ENCODE results near the gene FRRS1.

FRRS1 gene

GRCh38 chr1:99674115-99675064, 92.0 kb downstream of the FRRS1 start:
- H3K36me3 ChIP-seq (ENCODE audit: insufficient read depth, low read length) = no peaks in the 10 kb centered on the region
- no peak overlapping the region for H3K9ac ChIP-seq (ENCODE audit: insufficient read length)
- H3K27ac ChIP-seq = no peak overlapping the region
- no peak overlapping the region for H3K4me3 ChIP-seq
- TF ChIP-seq EZH2 (IDR thresholded peaks at IDR 0.05) (no peak), POLR2AphosphoS5 (IDR thresholded peaks at IDR 0.05; ENCODE audit: borderline replicate concordance, low read depth, low read length) (no peak), FOXP2 (optimal IDR thresholded peaks at IDR 0.05; ENCODE audit: control extremely low read depth, extremely low read length, insufficient read depth) (no peak)
- no peak for DNase-seq (ENCODE audit: low read depth, low spot score)
- no peaks in the 10 kb centered on the region for H3K9me3 ChIP-seq (ENCODE audit: low read depth, low read length)

- no peak overlapping the region for H3K9ac ChIP-seq (ENCODE audit: insufficient read length)
- no peaks in the 10 kb centered on the region for H3K36me3 ChIP-seq (ENCODE audit: insufficient read depth, low read length)
- no peaks in the 10 kb centered on the region for H3K9me3 ChIP-seq (ENCODE audit: low read depth, low read length)
- no peak overlapping the region for H3K4me3 ChIP-seq
- TF ChIP-seq POLR2AphosphoS5 (IDR thresholded peaks at IDR 0.05; ENCODE audit: borderline replicate concordance, low read depth, low read length) (no peak), EZH2 (IDR thresholded peaks at IDR 0.05) (no peak), FOXP2 (optimal IDR thresholded peaks at IDR 0.05; ENCODE audit: control extremely low read depth, extremely low read length, insufficient read depth) (no peak)
- H3K27ac ChIP-seq = no peak overlapping the region
- no peak for DNase-seq (ENCODE audit: low read depth, low spot score)
These were observed 93.1 kb downstream of the FRRS1 start for GRCh38 chr1:99673315-99673714.

DNA sequence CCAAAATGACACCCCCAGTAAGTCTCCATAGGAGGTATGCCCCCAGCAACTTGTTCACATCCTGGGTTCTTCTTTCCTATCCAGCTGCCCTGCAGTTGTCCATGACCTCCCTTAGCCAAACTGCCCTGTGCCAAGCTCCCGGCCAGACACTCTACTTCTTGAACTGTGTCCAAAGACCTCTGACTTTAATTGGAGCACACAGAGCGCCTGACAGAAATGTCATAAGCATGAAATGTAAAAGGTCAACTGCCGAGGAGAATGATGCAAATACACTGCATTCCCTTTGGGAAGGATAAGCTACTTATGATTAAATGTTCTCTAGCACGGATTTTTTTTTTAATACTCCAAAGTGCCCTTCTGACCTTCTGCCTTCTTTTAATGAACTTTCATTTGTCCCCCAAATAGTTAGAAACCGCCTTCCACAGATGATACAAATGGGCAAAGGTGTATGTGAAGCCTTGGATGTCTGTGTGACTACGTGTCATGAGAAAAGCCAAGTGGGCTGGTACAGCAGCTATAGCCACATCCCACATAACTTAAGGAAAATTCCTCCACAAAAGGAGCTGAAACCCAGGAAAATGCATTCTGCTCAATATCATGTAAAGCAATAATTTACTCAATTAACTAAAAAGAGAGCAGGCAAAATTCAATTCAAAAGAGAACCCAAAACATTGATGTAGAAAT, 93.8 kb downstream of the FRRS1 start:
- H3K9ac ChIP-seq (ENCODE audit: insufficient read length) = no peak overlapping the region
- no peaks in the 10 kb centered on the region for H3K36me3 ChIP-seq (ENCODE audit: insufficient read depth, low read length)
- TF ChIP-seq FOXP2 (optimal IDR thresholded peaks at IDR 0.05; ENCODE audit: control extremely low read depth, extremely low read length, insufficient read depth) (no peak), EZH2 (IDR thresholded peaks at IDR 0.05) (no peak), POLR2AphosphoS5 (IDR thresholded peaks at IDR 0.05; ENCODE audit: borderline replicate concordance, low read depth, low read length) (no peak)
- no peak overlapping the region for H3K27ac ChIP-seq
- no peak for DNase-seq (ENCODE audit: low read depth, low spot score)
- no peaks in the 10 kb centered on the region for H3K9me3 ChIP-seq (ENCODE audit: low read depth, low read length)
- H3K4me3 ChIP-seq = no peak overlapping the region

DNA sequence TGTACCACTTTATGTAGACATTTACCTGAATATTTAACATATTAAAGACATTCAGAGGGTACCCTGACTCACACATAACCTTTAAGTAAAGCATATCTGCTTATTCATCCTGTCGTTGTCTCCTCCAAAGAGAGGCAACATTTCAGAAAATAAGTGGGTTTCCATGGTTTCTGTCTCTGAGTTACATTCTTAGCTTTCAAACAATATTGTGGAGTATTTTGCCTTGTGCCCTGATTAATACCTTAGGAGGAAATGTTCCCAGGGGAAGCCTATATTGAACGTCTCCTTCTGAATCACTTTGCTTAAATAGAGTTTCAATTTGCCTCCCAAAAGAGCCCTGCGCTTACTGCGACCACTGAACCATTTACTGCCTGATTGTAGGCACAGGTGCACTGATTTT, 94.4 kb downstream of the FRRS1 start:
- no peak overlapping the region for H3K4me3 ChIP-seq
- no peaks in the 10 kb centered on the region for H3K9me3 ChIP-seq (ENCODE audit: low read depth, low read length)
- no peak overlapping the region for H3K9ac ChIP-seq (ENCODE audit: insufficient read length)
- no peaks in the 10 kb centered on the region for H3K36me3 ChIP-seq (ENCODE audit: insufficient read depth, low read length)
- DNase-seq (ENCODE audit: low read depth, low spot score) = no peak
- no peak overlapping the region for H3K27ac ChIP-seq
- TF ChIP-seq POLR2AphosphoS5 (IDR thresholded peaks at IDR 0.05; ENCODE audit: borderline replicate concordance, low read depth, low read length) = no peak
- TF ChIP-seq FOXP2 (optimal IDR thresholded peaks at IDR 0.05; ENCODE audit: control extremely low read depth, extremely low read length, insufficient read depth) = no peak

- no peaks in the 10 kb centered on the region for H3K9me3 ChIP-seq (ENCODE audit: low read depth, low read length)
- no peak overlapping the region for H3K27ac ChIP-seq
- TF ChIP-seq EZH2 (IDR thresholded peaks at IDR 0.05) (no peak), FOXP2 (optimal IDR thresholded peaks at IDR 0.05; ENCODE audit: control extremely low read depth, extremely low read length, insufficient read depth) (no peak), POLR2AphosphoS5 (IDR thresholded peaks at IDR 0.05; ENCODE audit: borderline replicate concordance, low read depth, low read length) (no peak)
- H3K36me3 ChIP-seq (ENCODE audit: insufficient read depth, low read length) = no peaks in the 10 kb centered on the region
- no peak overlapping the region for H3K9ac ChIP-seq (ENCODE audit: insufficient read length)
- H3K4me3 ChIP-seq = no peak overlapping the region
- no peak for DNase-seq (ENCODE audit: low read depth, low spot score)
These were observed 95.9 kb downstream of the FRRS1 start for GRCh38 chr1:99670583-99670982.

DNA sequence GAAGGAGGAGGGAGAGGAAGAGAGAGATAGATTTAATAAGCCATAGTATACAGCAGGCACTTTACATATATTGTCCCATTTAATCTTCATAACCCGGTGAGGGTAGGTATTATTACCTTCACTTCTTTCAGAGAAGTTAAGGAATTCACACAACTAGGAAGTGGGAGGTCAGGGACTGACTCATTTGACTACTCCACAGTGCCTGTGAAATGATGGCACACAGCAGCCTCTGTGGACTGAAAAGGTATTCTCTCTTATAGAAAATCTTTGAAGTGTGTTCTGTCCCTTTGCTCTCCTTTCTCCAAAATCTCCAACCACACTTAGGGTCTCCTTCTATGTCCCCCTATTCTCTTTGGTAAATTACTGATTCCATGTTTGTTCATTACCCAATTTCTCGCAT, 96.6 kb downstream of the FRRS1 start:
- Histone ChIP-seq H3K36me3 (ENCODE audit: insufficient read depth, low read length) (no peaks in the 10 kb centered on the region), H3K9ac (ENCODE audit: insufficient read length) (no peak overlapping the region), H3K4me3 (no peak overlapping the region), H3K27ac (no peak overlapping the region), H3K9me3 (ENCODE audit: low read depth, low read length) (no peaks in the 10 kb centered on the region)
- TF ChIP-seq FOXP2 (optimal IDR thresholded peaks at IDR 0.05; ENCODE audit: control extremely low read depth, extremely low read length, insufficient read depth) (no peak), EZH2 (IDR thresholded peaks at IDR 0.05) (no peak), POLR2AphosphoS5 (IDR thresholded peaks at IDR 0.05; ENCODE audit: borderline replicate concordance, low read depth, low read length) (no peak)
- DNase-seq (ENCODE audit: low read depth, low spot score) = no peak

GRCh38 chr1:99669376-99669775, 97.1 kb downstream of the FRRS1 start:
- Histone ChIP-seq H3K36me3 (ENCODE audit: insufficient read depth, low read length) (no peaks in the 10 kb centered on the region), H3K9me3 (ENCODE audit: low read depth, low read length) (no peaks in the 10 kb centered on the region), H3K4me3 (no peak overlapping the region), H3K27ac (no peak overlapping the region), H3K9ac (ENCODE audit: insufficient read length) (no peak overlapping the region)
- TF ChIP-seq POLR2AphosphoS5 (IDR thresholded peaks at IDR 0.05; ENCODE audit: borderline replicate concordance, low read depth, low read length) = no peak
- no peak for TF ChIP-seq FOXP2 (optimal IDR thresholded peaks at IDR 0.05; ENCODE audit: control extremely low read depth, extremely low read length, insufficient read depth)
- TF ChIP-seq EZH2 (IDR thresholded peaks at IDR 0.05) = no peak
- DNase-seq (ENCODE audit: low read depth, low spot score) = no peak

- Histone ChIP-seq H3K36me3 (ENCODE audit: insufficient read depth, low read length) (no peaks in the 10 kb centered on the region), H3K27ac (no peak overlapping the region; the same call in 1 of the 2 replicates), H3K9me3 (ENCODE audit: low read depth, low read length) (no peaks in the 10 kb centered on the region), H3K4me3 (no peak overlapping the region), H3K9ac (ENCODE audit: insufficient read length) (no peak overlapping the region)
- TF ChIP-seq EZH2 (IDR thresholded peaks at IDR 0.05) = no peak
- no peak for TF ChIP-seq POLR2AphosphoS5 (IDR thresholded peaks at IDR 0.05; ENCODE audit: borderline replicate concordance, low read depth, low read length)
- TF ChIP-seq FOXP2 (optimal IDR thresholded peaks at IDR 0.05; ENCODE audit: control extremely low read depth, extremely low read length, insufficient read depth) = no peak
- no peak for DNase-seq (ENCODE audit: low read depth, low spot score)
These were observed 101.2 kb downstream of the FRRS1 start for GRCh38 chr1:99665212-99665611.
